Endothelial cell of umbilical vein (primary cell): ENCODE results near the gene DPP6.

Experiments
- CTCF ChIP-seq, 2 donors: IDR thresholded peaks; 1 replicate in 1 of 2; 2 replicates in 1 of 2; pipeline ENCODE4 v1.5.1; 2011; ENCODE audit warnings: low read length in 2 of 2, mild to moderate bottlenecking in 2 of 2, moderate library complexity in 2 of 2, control low read depth in 1 of 2, inconsistent platforms in 1 of 2, low read depth in 1 of 2; ENCODE audit not compliant: insufficient read depth in 1 of 2; ENCODE audit errors: extremely low read depth in 1 of 2
- EZH2 ChIP-seq: IDR thresholded peaks from 2 replicates; pipeline ENCODE4 v1.6.1; 2012; ENCODE audit warnings: borderline replicate concordance, low read depth, mild to moderate bottlenecking, moderate library complexity, low read length, inconsistent platforms; ENCODE audit not compliant: severe bottlenecking
- GATA2 ChIP-seq: IDR thresholded peaks from 2 replicates; pipeline ENCODE4 v1.7.0; 2011; ENCODE audit warnings: low read depth, mild to moderate bottlenecking, moderate library complexity, mixed read lengths, low read length; ENCODE audit not compliant: insufficient read length, insufficient read depth
- MAX ChIP-seq: IDR thresholded peaks from 2 replicates; pipeline ENCODE4 v1.6.1; 2011; ENCODE audit not compliant: insufficient read depth, insufficient read length
- MYC ChIP-seq: IDR thresholded peaks from one replicate; pipeline ENCODE4 v1.6.1; 2011; ENCODE audit warnings: mild to moderate bottlenecking, low read depth, low read length
- POLR2A ChIP-seq: IDR thresholded peaks from 2 replicates; pipeline ENCODE4 v1.6.1; 2012; ENCODE audit warnings: low read depth, mild to moderate bottlenecking, control low read depth, low read length
- POLR2AphosphoS5 ChIP-seq: IDR thresholded peaks from 2 replicates; pipeline ENCODE4 v1.6.1; 2012; ENCODE audit warnings: low read depth, mild to moderate bottlenecking, control low read depth, low read length, moderate library complexity; ENCODE audit not compliant: insufficient read depth

GRCh38 chr7:154591544-154591943 lies 539.3 kb downstream of the DPP6 start:
- TF ChIP-seq CTCF (IDR thresholded peaks at IDR 0.05; ENCODE audit: extremely low read depth in 1 of 2, insufficient read depth in 1 of 2, low read depth in 1 of 2, low read length in 2 of 2) (no peak), POLR2AphosphoS5 (no peak), EZH2 (no peak), POLR2A (no peak), MYC (no peak), GATA2 (no peak), MAX (no peak)
